Chondrocyte (in vitro differentiated cells): ENCODE measurements around the gene PDCD2L. TPM values are rescaled to one million over a fixed set of nuclear protein-coding genes. Genes with fewer than 3 reads are reported as not detected.
A peak's percentile ranks its signal among the peaks of the same experiment; 100 is the strongest.

ENCODE experiments used
- DNase-seq: peaks from one replicate; pipeline ENCODE4 v3.0.0; 2021; ENCODE audit warnings: mixed read lengths, low spot score
- H3K27ac Mint-ChIP-seq: one replicate; pipeline ENCODE4 v1.8.0; 2021; ENCODE audit warnings: mild to moderate bottlenecking, moderate library complexity, mixed read lengths; ENCODE audit not compliant: unreplicated experiment
- H3K27me3 Mint-ChIP-seq: 2 replicates; pipeline ENCODE4 v1.8.0; 2021; ENCODE audit warnings: low read depth, mixed read lengths
- H3K36me3 Mint-ChIP-seq: 2 replicates; pipeline ENCODE4 v1.8.0; 2021; ENCODE audit warnings: low read depth, mixed read lengths
- H3K4me1 Mint-ChIP-seq: 2 replicates; pipeline ENCODE4 v1.8.0; 2021; ENCODE audit warnings: low read depth, mild to moderate bottlenecking, mixed read lengths
- H3K4me3 Mint-ChIP-seq: one replicate; pipeline ENCODE4 v1.8.0; 2021; ENCODE audit warnings: mild to moderate bottlenecking, moderate library complexity, mixed read lengths; ENCODE audit not compliant: unreplicated experiment
- H3K9me3 Mint-ChIP-seq: 2 replicates; pipeline ENCODE4 v1.8.0; 2021; ENCODE audit warnings: low read depth, mixed read lengths
- total RNA-seq: library from RNA; stranded (reverse); gene quantifications from 3 replicates; pipeline ENCODE4 v1.2.1, GENCODE V29; 2021
- TF ChIP-seq, protein P1 (sequence below): fragments of 200-600 bp; sonication (generic); IDR thresholded peaks from 2 replicates; pipeline ENCODE4 v1.5.0; 2021; ENCODE audit warnings: antibody characterized with exemption, mild to moderate bottlenecking, moderate library complexity

Gene PDCD2L
- total RNA-seq, 1 donor from 2014 or later: 8.6 TPM

DNA sequence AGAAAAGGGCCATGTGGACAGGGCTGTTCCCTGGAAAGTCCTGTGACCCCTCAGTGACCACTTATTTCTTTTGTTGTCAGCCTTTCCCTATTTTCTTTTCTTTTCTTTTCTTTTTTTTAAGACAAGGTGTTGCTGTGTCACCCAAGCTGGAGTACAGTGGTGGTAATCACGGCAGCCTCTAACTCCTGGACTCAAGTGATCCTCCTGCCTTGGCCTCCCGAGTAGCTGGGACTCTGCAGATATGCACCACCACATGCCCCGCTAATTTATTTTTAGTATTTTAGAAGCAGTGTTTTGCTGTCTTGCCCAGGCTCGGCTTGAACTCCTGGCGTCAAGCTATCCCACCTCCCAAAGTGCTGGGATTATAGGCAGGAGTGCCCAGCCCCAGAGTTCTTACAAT lies 40.3 kb upstream of the PDCD2L start:
- H3K27me3 Mint-ChIP-seq: no peaks in the 10 kb centered on the region
- no peak for DNase-seq
- H3K36me3 Mint-ChIP-seq: peaks cover 13% of the 10 kb centered on the region
- TF ChIP-seq, protein P1, sequence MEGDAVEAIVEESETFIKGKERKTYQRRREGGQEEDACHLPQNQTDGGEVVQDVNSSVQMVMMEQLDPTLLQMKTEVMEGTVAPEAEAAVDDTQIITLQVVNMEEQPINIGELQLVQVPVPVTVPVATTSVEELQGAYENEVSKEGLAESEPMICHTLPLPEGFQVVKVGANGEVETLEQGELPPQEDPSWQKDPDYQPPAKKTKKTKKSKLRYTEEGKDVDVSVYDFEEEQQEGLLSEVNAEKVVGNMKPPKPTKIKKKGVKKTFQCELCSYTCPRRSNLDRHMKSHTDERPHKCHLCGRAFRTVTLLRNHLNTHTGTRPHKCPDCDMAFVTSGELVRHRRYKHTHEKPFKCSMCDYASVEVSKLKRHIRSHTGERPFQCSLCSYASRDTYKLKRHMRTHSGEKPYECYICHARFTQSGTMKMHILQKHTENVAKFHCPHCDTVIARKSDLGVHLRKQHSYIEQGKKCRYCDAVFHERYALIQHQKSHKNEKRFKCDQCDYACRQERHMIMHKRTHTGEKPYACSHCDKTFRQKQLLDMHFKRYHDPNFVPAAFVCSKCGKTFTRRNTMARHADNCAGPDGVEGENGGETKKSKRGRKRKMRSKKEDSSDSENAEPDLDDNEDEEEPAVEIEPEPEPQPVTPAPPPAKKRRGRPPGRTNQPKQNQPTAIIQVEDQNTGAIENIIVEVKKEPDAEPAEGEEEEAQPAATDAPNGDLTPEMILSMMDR: no peak
- H3K4me3 Mint-ChIP-seq: no peak overlapping the region
- peaks cover 39% of the 10 kb centered on the region for H3K4me1 Mint-ChIP-seq
- no peaks in the 10 kb centered on the region for H3K9me3 Mint-ChIP-seq
- H3K27ac Mint-ChIP-seq: no peak overlapping the region

DNA sequence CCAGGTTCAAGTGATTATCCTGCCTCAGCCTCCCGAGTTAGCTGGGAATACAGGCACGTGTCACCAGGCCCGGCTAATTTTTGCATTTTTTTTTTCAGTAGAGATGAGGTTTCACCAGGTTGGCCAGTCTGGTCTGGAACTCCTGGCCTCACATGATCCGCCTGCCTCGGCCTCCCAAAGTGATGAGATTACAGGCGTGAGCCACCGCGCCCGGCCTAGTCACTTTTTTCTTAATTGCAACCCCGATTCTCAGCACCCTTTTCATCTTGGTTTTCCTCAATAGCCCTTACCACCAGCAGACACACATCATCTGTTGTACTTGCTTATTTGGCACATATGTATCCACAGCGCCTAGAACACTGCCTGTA lies 39.8 kb upstream of the PDCD2L start:
- peaks cover 13% of the 10 kb centered on the region for H3K36me3 Mint-ChIP-seq
- H3K4me3 Mint-ChIP-seq: peak overlapping the region; percentile 97
- TF ChIP-seq, protein P1: no peak
- peaks cover 33% of the 10 kb centered on the region for H3K4me1 Mint-ChIP-seq
- no peaks in the 10 kb centered on the region for H3K27me3 Mint-ChIP-seq
- DNase-seq: no peak
- H3K9me3 Mint-ChIP-seq: no peaks in the 10 kb centered on the region
- no peak overlapping the region for H3K27ac Mint-ChIP-seq

DNA sequence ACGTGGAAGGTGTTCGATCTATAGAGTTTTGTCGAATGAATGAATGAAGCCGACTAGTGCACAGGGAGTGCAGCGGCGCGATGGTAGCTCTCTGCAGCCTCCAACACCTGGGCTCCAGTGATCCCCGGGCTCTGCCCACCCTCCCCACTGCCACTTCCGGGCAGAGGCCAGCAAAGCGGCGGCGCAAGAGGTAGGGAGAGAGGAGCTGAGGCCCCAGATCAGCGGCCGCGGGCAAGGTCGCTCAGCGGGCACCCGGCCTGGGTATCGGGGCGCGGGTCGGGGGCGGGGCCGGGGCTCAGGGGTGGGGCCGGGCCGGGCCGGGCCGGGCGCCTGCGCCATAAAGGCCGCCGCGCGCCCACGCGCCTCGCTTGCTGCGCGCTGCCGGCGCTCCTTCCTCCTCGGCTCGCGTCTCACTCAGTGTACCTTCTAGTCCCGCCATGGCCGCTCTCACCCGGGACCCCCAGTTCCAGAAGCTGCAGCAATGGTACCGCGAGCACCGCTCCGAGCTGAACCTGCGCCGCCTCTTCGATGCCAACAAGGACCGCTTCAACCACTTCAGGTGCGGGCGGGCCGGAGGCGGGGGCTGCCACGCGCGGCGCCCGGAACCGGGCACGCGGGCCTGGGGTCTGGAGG lies 39.3 kb upstream of the PDCD2L start, which contains the start of gene GPI:
Gene GPI, plus strand, starts transcription at position 367 of the 633 bp plus-strand sequence. Its CDS starts 71 bp downstream, at position 438.
- DNase-seq: no peak
- Mint-ChIP-seq H3K27me3 (no peaks in the 10 kb centered on the region), H3K36me3 (peaks cover 17% of the 10 kb centered on the region), H3K27ac (peak within 1 kb of the TSS; percentile 60), H3K9me3 (no peaks in the 10 kb centered on the region), H3K4me3 (peak within 1 kb of the TSS; percentile 97), H3K4me1 (peaks cover 28% of the 10 kb centered on the region)
- TF ChIP-seq, protein P1: no peak

DNA sequence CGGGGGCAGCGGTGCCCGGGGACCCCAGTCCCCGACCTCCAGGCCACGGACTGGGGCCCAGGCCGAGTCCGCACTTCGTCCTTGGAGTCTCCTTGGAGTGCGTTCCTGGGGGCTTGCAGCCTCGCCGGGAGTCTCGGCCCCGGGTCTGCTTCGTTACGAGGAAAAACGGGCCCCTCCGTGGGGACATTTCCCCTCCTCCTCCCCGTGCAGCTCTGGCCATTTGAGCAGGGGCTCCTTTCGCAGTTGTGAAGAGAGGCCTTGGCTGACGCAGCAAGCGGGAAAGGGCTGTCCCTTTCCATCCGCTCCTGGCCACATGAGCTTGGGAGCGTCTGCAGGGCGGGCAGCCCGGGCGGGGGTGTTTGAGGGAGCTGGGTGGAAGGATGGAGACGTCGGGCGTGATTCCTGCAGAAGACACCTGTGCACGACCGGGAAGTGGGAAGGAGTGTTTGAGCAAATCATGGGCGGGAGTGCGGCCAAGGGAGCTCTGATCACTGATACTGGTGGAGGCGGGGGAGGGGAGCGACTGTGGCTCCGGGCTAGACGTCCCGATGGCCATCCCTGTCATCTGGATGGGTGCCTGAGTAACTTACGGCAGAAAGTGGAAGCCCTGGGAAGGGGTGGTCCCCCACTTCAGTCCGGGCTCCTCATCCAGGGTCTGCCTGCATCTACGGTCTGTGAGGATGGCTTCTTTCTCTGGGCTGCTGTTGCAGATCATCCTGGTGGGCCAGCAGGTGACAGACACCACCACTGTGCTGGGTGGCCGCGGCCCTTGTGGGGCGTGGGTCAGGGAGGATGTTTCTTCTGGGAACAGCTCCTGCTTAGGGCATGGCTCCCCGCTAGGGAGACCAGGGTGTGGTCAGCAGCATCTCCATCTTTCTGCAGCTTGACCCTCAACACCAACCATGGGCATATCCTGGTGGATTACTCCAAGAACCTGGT lies 38.5 kb upstream of the PDCD2L start:
- Mint-ChIP-seq H3K27me3 (no peaks in the 10 kb centered on the region), H3K4me3 (peak overlapping the region; percentile 97), H3K36me3 (peaks cover 21% of the 10 kb centered on the region), H3K9me3 (no peaks in the 10 kb centered on the region), H3K4me1 (peaks cover 25% of the 10 kb centered on the region), H3K27ac (peak overlapping the region; percentile 60)
- DNase-seq: no peak
- TF ChIP-seq, protein P1: no peak
